Measurements from ENCODE around the gene PITHD1.

PITHD1 gene

DNA sequence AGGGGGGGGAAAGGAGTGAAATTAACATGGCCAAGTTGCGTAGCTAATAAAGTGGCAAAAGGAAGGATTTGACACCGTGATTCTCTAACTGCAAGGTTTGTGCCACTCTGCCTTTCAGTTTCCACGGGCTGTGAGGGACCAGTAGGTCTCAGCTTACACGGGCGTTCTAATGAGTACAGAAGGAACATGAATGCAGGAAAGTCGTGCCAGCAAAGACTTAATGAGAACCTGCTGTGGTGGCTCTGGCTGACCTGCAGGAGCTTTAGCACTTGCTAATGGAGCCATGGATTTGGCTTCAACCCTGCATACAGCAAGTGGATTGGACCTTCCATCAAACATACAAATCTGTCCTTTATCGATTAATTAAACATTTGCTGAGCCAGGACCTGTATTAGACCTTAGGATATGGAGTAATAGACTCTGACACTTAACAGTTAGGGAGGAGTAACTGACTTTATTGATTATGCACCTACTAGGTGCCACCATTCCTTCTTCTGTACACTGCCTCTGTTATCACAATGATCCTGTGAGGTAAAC lies 15.1 kb upstream of the PITHD1 start:
- Histone ChIP-seq H3K4me2 (ENCODE audit: low read length) (no peak overlapping the region), H3F3A (ENCODE audit: control insufficient read depth, insufficient read depth) (peaks cover 3% of the 10 kb centered on the region), H3K36me3 (ENCODE audit: control insufficient read depth, low read length) (peaks cover 62% of the 10 kb centered on the region), H3K4me1 (ENCODE audit: control insufficient read depth, low read length) (no peaks in the 10 kb centered on the region), H3K9me3 (ENCODE audit: control insufficient read depth, insufficient read depth, low read length) (no peaks in the 10 kb centered on the region), H3K9me2 (replicated peaks; ENCODE audit: control insufficient read depth, low read length) (no peaks in the 10 kb centered on the region), H3K27ac (ENCODE audit: low read depth, low read length) (no peak overlapping the region), H3K27me3 (ENCODE audit: control insufficient read depth, low read length) (no peaks in the 10 kb centered on the region), H3K4me3 (ENCODE audit: low read length) (no peak overlapping the region), H3K79me2 (ENCODE audit: control insufficient read depth, low read length) (no peaks in the 10 kb centered on the region), H4K20me1 (ENCODE audit: control insufficient read depth, insufficient read depth, low read depth, low read length) (no peaks in the 10 kb centered on the region)
- TF ChIP-seq, protein P1, sequence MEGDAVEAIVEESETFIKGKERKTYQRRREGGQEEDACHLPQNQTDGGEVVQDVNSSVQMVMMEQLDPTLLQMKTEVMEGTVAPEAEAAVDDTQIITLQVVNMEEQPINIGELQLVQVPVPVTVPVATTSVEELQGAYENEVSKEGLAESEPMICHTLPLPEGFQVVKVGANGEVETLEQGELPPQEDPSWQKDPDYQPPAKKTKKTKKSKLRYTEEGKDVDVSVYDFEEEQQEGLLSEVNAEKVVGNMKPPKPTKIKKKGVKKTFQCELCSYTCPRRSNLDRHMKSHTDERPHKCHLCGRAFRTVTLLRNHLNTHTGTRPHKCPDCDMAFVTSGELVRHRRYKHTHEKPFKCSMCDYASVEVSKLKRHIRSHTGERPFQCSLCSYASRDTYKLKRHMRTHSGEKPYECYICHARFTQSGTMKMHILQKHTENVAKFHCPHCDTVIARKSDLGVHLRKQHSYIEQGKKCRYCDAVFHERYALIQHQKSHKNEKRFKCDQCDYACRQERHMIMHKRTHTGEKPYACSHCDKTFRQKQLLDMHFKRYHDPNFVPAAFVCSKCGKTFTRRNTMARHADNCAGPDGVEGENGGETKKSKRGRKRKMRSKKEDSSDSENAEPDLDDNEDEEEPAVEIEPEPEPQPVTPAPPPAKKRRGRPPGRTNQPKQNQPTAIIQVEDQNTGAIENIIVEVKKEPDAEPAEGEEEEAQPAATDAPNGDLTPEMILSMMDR (IDR thresholded peaks at IDR 0.05; ENCODE audit: low read depth, low read length, poor library complexity, severe bottlenecking) = no peak
- TF ChIP-seq EZH2phosphoT487 (IDR thresholded peaks at IDR 0.05; ENCODE audit: borderline replicate concordance, low read length) = no peak

DNA sequence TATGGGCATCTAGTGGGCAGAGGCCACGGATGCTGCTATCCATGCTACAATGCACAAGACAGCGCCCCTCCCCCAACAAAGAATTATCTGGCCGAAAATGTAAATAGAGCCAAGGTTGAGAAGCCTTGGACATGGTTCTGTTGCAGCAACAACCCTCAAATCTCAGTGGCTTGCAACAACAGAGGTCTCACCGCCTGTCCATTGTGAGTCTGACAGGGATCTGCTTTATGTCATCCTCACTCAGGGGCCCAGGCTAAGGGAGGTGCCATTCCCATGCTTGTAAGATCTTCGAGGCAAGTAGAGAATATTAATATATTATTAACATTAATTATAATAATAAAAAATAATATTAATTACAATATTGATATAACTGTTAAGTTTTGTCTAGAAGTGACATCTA lies 9.5 kb upstream of the PITHD1 start:
- Histone ChIP-seq H3K27me3 (ENCODE audit: control insufficient read depth, low read length) (no peaks in the 10 kb centered on the region), H3K9me3 (ENCODE audit: control insufficient read depth, insufficient read depth, low read length) (no peaks in the 10 kb centered on the region), H3K36me3 (ENCODE audit: control insufficient read depth, low read length) (peaks cover 24% of the 10 kb centered on the region), H3K79me2 (ENCODE audit: control insufficient read depth, low read length) (peaks cover 8% of the 10 kb centered on the region), H3K4me1 (ENCODE audit: control insufficient read depth, low read length) (peaks cover 4% of the 10 kb centered on the region), H3K9me2 (replicated peaks; ENCODE audit: control insufficient read depth, low read length) (no peaks in the 10 kb centered on the region), H3K4me2 (ENCODE audit: low read length) (no peak overlapping the region), H3K4me3 (ENCODE audit: low read length) (no peak overlapping the region), H4K20me1 (ENCODE audit: control insufficient read depth, insufficient read depth, low read depth, low read length) (no peaks in the 10 kb centered on the region), H3K27ac (ENCODE audit: low read depth, low read length) (no peak overlapping the region), H3F3A (ENCODE audit: control insufficient read depth, insufficient read depth) (peaks cover 5% of the 10 kb centered on the region; the same call in 1 of the 2 replicates)
- TF ChIP-seq EZH2phosphoT487 (IDR thresholded peaks at IDR 0.05; ENCODE audit: borderline replicate concordance, low read length) = no peak
- TF ChIP-seq, protein P1 (IDR thresholded peaks at IDR 0.05; ENCODE audit: low read depth, low read length, poor library complexity, severe bottlenecking) = no peak

DNA sequence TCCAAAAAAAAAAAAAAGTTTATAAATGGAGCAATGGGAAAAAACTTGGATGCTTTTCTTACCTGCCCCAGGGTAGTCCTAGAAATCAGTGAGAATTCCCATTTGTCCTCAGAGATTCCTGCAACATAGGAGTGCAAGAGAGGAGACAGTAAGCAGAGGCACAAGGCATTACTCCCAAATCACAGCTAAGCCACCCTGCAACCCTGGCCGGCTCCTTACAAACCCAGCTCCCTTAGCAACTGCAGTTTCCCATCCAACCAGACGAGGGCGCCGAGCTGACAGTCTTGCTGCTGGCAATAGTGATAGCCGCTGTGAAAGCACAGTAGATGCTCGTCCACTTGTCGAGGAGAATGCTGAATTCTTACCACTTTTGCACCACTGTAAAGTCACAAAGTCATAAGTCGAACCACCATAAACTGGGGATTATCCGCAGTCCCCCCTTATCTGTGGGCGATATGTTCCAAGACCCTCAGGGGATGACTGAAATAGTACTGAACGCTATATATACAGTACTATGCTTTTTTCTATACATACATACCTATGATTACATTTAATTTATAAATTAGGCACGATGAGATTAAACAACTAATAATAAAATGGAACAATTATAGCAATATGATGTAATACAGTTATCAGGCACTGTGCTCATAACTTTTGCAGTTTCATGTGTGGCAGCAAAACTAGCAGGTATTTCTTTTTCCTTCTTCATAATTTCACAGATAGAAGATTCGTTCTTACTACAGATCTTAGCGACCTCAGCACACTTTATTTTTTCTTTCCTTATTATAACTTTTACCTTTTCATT lies 6.0 kb upstream of the PITHD1 start:
- H3K9me3 ChIP-seq (ENCODE audit: control insufficient read depth, insufficient read depth, low read length) = no peaks in the 10 kb centered on the region
- TF ChIP-seq EZH2phosphoT487 (IDR thresholded peaks at IDR 0.05; ENCODE audit: borderline replicate concordance, low read length) = no peak
- TF ChIP-seq, protein P1 (IDR thresholded peaks at IDR 0.05; ENCODE audit: low read depth, low read length, poor library complexity, severe bottlenecking) = peak; percentile 96
- no peaks in the 10 kb centered on the region for H4K20me1 ChIP-seq (ENCODE audit: control insufficient read depth, insufficient read depth, low read depth, low read length)
- no peaks in the 10 kb centered on the region for H3K9me2 ChIP-seq (replicated peaks; ENCODE audit: control insufficient read depth, low read length)
- peak overlapping the region; percentile 40 for H3K4me2 ChIP-seq (ENCODE audit: low read length)
- H3K27ac ChIP-seq (ENCODE audit: low read depth, low read length) = no peak overlapping the region
- H3K4me1 ChIP-seq (ENCODE audit: control insufficient read depth, low read length) = peaks cover 19% of the 10 kb centered on the region
- peaks cover 16% of the 10 kb centered on the region for H3K36me3 ChIP-seq (ENCODE audit: control insufficient read depth, low read length)
- no peak overlapping the region for H3K4me3 ChIP-seq (ENCODE audit: low read length)
- H3F3A ChIP-seq (ENCODE audit: control insufficient read depth, insufficient read depth) = peaks cover 5% of the 10 kb centered on the region; the same call in 1 of the 2 replicates
- H3K27me3 ChIP-seq (ENCODE audit: control insufficient read depth, low read length) = no peaks in the 10 kb centered on the region
- H3K79me2 ChIP-seq (ENCODE audit: control insufficient read depth, low read length) = peaks cover 36% of the 10 kb centered on the region
